SJSA1 (cell line): ENCODE data around the gene RABGGTA. TPM values are rescaled to one million over a fixed set of nuclear protein-coding genes. Genes with fewer than 3 reads are reported as not detected.
"Not testable (repeated sequence)": the region's sequence is repeated elsewhere in the genome, so short reads cannot be mapped to it uniquely, and the experiment has no call there.

Experiments used
- DNase-seq, 2 experiments: peaks; one replicate each; pipeline ENCODE4 v3.0.0-alpha.2; 2015 to 2020; ENCODE audit warnings: low spot score in 2 of 2, low read depth in 1 of 2
- H3K27ac ChIP-seq: fragments of 250-450 bp; sonication (Bioruptor Pico); 2 replicates; pipeline ENCODE4 v1.5.1; 2020; ENCODE audit warnings: mild to moderate bottlenecking, moderate library complexity
- H3K27me3 ChIP-seq: fragments of 250-450 bp; sonication (Bioruptor Pico); replicated peaks from 2 replicates; pipeline ENCODE4 v1.5.1; 2020; ENCODE audit warnings: mild to moderate bottlenecking, moderate library complexity
- H3K36me3 ChIP-seq: fragments of 250-450 bp; sonication (Bioruptor Pico); 2 replicates; pipeline ENCODE4 v1.5.1; 2020; ENCODE audit warnings: mild to moderate bottlenecking
- H3K4me1 ChIP-seq: fragments of 250-450 bp; sonication (Bioruptor Pico); replicated peaks from 2 replicates; pipeline ENCODE4 v1.6.1; 2021; ENCODE audit warnings: mild to moderate bottlenecking
- H3K4me3 ChIP-seq: fragments of 250-450 bp; sonication (Bioruptor Pico); 2 replicates; pipeline ENCODE4 v1.5.1; 2020; ENCODE audit warnings: mild to moderate bottlenecking
- H3K9me3 ChIP-seq: fragments of 250-450 bp; sonication (Bioruptor Pico); replicated peaks from 2 replicates; pipeline ENCODE4 v1.5.1; 2020; ENCODE audit warnings: mild to moderate bottlenecking
- total RNA-seq: library from RNA; depleted of rRNA; stranded (reverse); fragments of >200 nt; shearing (Covaris generic); gene quantifications from 2 replicates; pipeline ENCODE4 v1.2.3, GENCODE V29; 2014

Gene RABGGTA
- total RNA-seq, 1 experiment from 2014 or later: 18.0 TPM

- no peaks in the 10 kb centered on the region for H3K27me3 ChIP-seq
- no peak for DNase-seq
Observed at GRCh38 chr14:24254630-24255392, 16.6 kb downstream of the RABGGTA start.

GRCh38 chr14:24253936-24254335 lies 17.5 kb downstream of the RABGGTA start:
- DNase-seq: no peak
- H3K27ac ChIP-seq: no peak overlapping the region

More at GRCh38 chr14:24254630-24255392, 16.6 kb downstream of the RABGGTA start:
- H3K9me3 ChIP-seq: no peaks in the 10 kb centered on the region
- no peak overlapping the region for H3K27ac ChIP-seq
- H3K4me3 ChIP-seq: no peak overlapping the region
- H3K36me3 ChIP-seq: no peaks in the 10 kb centered on the region
- peaks cover 20% of the 10 kb centered on the region for H3K4me1 ChIP-seq

DNA sequence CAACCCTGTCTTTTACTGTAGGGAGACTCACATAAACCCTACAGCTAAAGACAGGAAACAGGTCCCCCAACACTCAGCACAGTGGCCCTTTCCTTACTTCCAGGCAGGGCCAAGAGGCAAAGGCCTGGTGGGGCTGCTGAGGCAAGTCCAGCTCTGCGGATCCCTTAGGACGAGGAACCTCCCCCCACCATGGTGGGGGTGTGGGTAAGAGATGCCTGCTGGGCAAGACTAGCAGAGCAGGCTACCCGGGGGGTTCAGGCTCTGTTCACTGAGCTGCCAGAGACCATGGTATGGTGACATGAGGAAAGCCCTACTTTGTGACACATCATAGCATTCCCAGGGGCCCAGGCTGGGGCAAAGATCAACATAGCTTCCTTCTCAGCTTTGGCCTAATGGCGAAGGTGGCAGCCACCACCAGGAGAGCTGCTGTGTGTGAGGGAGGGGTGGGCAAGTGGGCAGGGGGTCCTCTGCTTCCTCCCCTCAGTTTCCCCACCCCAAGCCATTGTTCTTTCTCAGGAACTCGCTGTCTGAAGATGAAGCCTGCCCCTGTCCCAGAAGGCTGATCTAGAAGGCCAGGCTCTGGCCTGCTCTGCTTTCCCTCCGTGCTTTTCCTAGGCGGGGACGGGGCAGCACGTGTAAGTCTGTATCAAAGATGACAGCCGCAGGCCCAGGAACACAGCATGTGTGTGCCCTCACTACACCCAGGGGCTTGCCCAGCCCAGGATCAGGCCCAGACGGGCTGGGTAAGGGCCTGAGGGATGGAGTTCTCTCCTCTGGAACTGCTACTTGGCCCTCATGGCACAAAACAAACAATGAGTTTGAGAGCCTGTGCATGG lies 18.9 kb downstream of the RABGGTA start:
- no peaks in the 10 kb centered on the region for H3K27me3 ChIP-seq
- no peak for DNase-seq
- no peaks in the 10 kb centered on the region for H3K9me3 ChIP-seq
- H3K36me3 ChIP-seq: no peaks in the 10 kb centered on the region
- peaks cover 12% of the 10 kb centered on the region for H3K4me1 ChIP-seq
- H3K27ac ChIP-seq: 0 out of 2 replicates have a peak overlapping the region, but pooled peaks have one; percentile 19
- H3K4me3 ChIP-seq: no peak overlapping the region

More at GRCh38 chr14:24253936-24254335, 17.5 kb downstream of the RABGGTA start:
- no peaks in the 10 kb centered on the region for H3K36me3 ChIP-seq
- no peaks in the 10 kb centered on the region for H3K9me3 ChIP-seq
- no peak overlapping the region for H3K4me3 ChIP-seq
- peaks cover 14% of the 10 kb centered on the region for H3K4me1 ChIP-seq
- no peaks in the 10 kb centered on the region for H3K27me3 ChIP-seq

GRCh38 chr14:24251880-24252288 lies 19.5 kb downstream of the RABGGTA start:
- Histone ChIP-seq H3K4me3 (no peak overlapping the region), H3K4me1 (peaks cover 12% of the 10 kb centered on the region), H3K27ac (0 out of 2 replicates have a peak overlapping the region, but pooled peaks have one; percentile 19), H3K27me3 (no peaks in the 10 kb centered on the region), H3K36me3 (no peaks in the 10 kb centered on the region), H3K9me3 (no peaks in the 10 kb centered on the region)
- DNase-seq: peak; percentile 31 to 44

GRCh38 chr14:24250354-24250753 lies 21.0 kb downstream of the RABGGTA start:
- no peaks in the 10 kb centered on the region for H3K36me3 ChIP-seq
- H3K27me3 ChIP-seq: no peaks in the 10 kb centered on the region
- H3K27ac ChIP-seq: no peak overlapping the region
- peaks cover 12% of the 10 kb centered on the region for H3K4me1 ChIP-seq
- H3K4me3 ChIP-seq: no peak overlapping the region
- no peaks in the 10 kb centered on the region for H3K9me3 ChIP-seq
- DNase-seq: no peak

DNA sequence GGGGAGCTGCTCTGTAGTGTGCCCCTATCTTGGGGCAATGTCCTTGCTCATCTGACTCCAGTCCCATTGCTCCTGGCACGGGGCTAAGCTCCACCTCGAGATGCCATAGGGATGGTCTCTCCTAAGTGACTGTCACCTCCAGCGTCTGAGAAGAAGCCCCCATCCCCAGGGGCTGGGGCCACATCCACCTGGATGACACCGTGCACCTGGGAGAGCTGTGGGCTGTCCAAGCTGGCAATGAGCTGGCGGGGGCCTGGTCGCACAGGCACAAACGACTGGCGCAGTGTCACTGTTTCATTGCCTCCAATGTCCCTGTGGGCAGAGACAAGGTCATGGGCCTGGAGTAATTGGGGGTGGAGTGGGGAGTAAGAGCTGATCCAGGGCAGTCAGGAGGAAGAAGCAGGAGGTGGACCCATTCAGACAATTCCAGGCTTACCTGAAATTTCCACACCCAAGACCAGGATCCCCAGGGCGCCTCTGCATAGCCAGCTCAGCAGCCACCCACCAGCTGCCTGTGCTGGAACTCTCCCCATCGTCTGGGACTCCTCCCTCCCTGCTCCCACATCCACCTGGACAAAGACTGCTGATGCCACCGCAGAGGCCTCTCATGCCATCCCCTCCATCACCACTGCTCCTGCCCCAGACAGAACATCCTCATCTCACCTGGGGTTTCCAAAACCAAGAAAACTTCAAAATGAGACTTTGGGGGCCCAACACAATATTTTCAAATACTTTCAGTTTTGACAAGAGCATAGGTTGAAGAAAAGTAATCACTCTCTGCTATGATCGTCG lies 22.0 kb downstream of the RABGGTA start:
- Histone ChIP-seq H3K9me3 (no peaks in the 10 kb centered on the region), H3K4me1 (peaks cover 12% of the 10 kb centered on the region), H3K4me3 (no peak overlapping the region), H3K27me3 (no peaks in the 10 kb centered on the region), H3K36me3 (no peaks in the 10 kb centered on the region), H3K27ac (no peak overlapping the region)
- DNase-seq: no peak

GRCh38 chr14:24247422-24247821 lies 24.0 kb downstream of the RABGGTA start:
- H3K27ac ChIP-seq: no peak overlapping the region
- no peaks in the 10 kb centered on the region for H3K27me3 ChIP-seq
- H3K36me3 ChIP-seq: no peaks in the 10 kb centered on the region
- no peaks in the 10 kb centered on the region for H3K9me3 ChIP-seq
- H3K4me3 ChIP-seq: no peak overlapping the region
- DNase-seq: no peak
- peaks cover 19% of the 10 kb centered on the region for H3K4me1 ChIP-seq

DNA sequence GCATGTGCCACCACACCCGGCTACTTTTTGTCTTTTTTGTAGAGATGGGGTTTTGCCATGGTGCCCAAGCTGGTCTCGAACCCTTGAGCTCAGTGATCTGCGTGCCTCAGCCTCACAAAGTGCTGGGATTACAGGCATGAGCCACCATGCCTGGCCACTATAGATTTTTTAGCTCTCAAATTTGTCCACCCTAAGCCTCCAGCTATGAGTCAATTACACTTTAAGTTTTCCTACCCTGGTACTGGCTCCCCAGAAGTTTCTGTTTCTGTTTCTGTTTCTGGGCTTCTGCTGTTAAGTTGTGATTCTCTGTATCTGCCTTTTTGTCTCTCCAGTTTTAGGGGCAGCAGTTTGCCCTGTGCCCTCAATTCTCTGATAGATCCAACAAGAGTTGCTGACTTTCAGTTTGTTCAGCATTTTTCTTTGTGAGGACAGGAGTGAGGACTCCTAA lies 24.6 kb downstream of the RABGGTA start:
- H3K27ac ChIP-seq: no peak overlapping the region
- DNase-seq: no peak
- no peaks in the 10 kb centered on the region for H3K9me3 ChIP-seq
- H3K4me3 ChIP-seq: no peak overlapping the region
- H3K4me1 ChIP-seq: peaks cover 13% of the 10 kb centered on the region
- no peaks in the 10 kb centered on the region for H3K27me3 ChIP-seq
- no peaks in the 10 kb centered on the region for H3K36me3 ChIP-seq

DNA sequence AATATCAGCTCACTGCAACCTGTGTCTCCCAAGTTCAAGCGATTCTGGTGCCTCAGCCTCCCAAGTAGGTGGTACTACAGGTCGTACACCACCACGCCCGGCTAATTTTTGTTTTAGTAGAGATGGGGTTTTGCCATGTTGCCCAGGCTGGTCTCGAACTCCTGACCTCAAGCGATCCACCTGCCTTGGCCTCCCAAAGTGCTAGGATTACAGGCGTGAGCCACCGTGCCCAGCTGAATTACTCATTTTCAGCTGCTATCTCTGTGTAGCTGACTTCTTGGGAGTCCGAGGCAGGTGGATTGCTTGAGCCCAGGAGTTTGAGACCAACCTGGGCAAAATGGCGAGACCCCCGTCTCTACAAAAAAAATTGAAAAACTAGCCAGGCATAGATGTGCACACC lies 26.0 kb downstream of the RABGGTA start:
- Histone ChIP-seq H3K36me3 (peaks cover 11% of the 10 kb centered on the region), H3K4me1 (peaks cover 12% of the 10 kb centered on the region)
- not testable (repeated sequence) for H3K27me3 ChIP-seq, H3K9me3 ChIP-seq, H3K27ac ChIP-seq, H3K4me3 ChIP-seq, DNase-seq

- Histone ChIP-seq H3K27me3 (no peaks in the 10 kb centered on the region), H3K4me1 (peaks cover 12% of the 10 kb centered on the region), H3K9me3 (no peaks in the 10 kb centered on the region), H3K4me3 (peak overlapping the region; percentile 52), H3K36me3 (peaks cover 31% of the 10 kb centered on the region), H3K27ac (peak overlapping the region; percentile 97)
- DNase-seq: peak in 1 of 2 experiments; percentile 42
Observed at GRCh38 chr14:24243336-24243836, 28.0 kb downstream of the RABGGTA start.

DNA sequence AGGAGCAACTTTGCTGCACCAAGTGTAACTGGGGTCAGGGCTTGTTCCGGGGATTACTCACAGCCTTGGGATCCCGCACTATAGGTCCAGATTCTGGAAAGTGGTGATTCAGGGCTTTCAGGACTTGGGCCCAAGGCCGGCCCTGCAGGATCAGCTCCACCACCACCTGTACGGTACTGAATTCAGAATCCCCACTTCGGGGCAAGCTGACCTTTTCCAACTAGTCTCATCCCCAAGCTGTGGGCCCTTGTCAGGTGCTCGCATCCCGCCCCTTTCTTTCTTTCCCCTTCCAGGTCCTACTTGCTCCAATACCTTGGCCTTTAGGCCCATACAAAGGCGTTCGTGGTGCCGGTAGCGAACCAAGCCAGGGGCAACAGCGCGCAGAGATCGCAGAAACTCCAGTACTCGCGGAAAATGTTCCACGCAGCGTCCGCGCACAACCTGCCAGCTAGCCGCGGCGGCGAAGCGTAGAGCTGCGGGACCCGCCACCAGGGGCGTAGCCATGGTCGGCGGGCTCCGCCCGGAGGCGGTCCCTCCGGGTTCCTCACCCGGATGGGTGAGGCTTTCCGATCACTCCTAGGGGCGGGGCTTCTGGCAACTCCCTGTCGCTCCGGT lies 29.5 kb downstream of the RABGGTA start:
- DNase-seq: peak; percentile 95 to 99
- Histone ChIP-seq H3K27ac (peak overlapping the region; percentile 97), H3K36me3 (peaks cover 45% of the 10 kb centered on the region), H3K4me1 (peaks cover 12% of the 10 kb centered on the region), H3K4me3 (peak overlapping the region; percentile 52), H3K27me3 (no peaks in the 10 kb centered on the region), H3K9me3 (no peaks in the 10 kb centered on the region)

DNA sequence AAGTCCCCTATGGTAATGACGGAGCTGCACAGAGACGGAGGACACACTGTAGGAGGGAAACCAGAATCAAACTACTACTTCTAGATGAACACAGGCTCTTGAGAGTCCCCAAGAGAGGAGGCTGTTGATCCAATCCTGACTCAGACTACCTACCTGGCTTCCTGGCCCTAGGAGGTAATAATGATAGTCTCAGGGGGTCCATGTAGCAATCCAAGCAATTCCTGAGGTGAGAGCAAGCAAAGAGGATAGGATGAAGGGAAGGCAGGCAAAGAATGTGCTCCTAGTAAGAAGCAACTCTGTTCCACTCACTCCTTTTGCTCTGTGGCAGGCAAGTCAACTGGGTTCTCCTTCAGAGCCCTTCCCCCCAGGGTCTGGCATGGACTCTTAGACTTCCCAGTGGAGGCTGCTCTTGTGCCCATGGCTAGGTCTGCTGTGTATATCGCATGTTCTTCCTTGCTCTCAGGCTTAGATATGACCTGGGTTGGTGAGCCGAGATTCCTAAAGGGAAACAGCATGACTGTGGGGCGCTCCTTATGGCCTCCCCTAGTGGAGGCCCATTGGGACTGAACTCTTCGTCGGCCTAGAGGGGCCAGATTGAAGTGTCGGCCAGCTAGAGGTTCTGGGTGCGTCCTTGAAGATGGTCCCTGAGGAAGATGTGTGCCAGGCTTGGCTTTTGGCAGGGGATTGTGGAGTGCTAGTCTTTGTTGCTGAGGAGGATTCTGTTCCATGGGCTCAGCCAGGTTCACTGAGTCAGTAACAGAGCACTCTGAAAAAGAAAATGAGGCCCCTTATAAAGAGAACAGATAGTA lies 31.1 kb downstream of the RABGGTA start:
- Histone ChIP-seq H3K27ac (no peak overlapping the region), H3K4me3 (no peak overlapping the region), H3K27me3 (no peaks in the 10 kb centered on the region), H3K4me1 (peaks cover 12% of the 10 kb centered on the region), H3K36me3 (peaks cover 61% of the 10 kb centered on the region), H3K9me3 (no peaks in the 10 kb centered on the region)
- no peak for DNase-seq
